IMR-90 (cell line): Measurements from ENCODE around the gene HPSE2. TPM values are rescaled to one million over a fixed set of nuclear protein-coding genes. Genes with fewer than 3 reads are reported as not detected.

Source experiments
- ATAC-seq: fragments of 200-7000 bp; cut with Tn5 transposase; 2 replicates; pipeline ENCODE4 v1.9.1; 2020; ENCODE audit warnings: low read depth, mild to moderate bottlenecking, moderate library complexity
- BruUV-seq: library from RNA; stranded (reverse); fragments of 400-500 nt; replicated peaks from 2 replicates; lab custom pipeline; 2021; lab: Mats Ljungman, UMichigan
- CTCF ChIA-PET: fragments of 300-600 bp; formaldehyde crosslinking; extraction: SDS; loops from one replicate; lab custom pipeline; 2021; ENCODE audit warnings: antibody characterized with exemption; lab: Yijun Ruan, JAX
- POLR2A ChIA-PET: fragments of 300-600 bp; sonication (Branson Sonifier 250); formaldehyde crosslinking; loops from one replicate; lab custom pipeline; 2022; ENCODE audit warnings: antibody characterized with exemption; ENCODE audit not compliant: unreplicated experiment; lab: Charles Lee
- DNase-seq: peaks from one replicate; pipeline ENCODE4 v3.0.0; 2013
- H2AFZ ChIP-seq: replicated peaks from 2 replicates; pipeline ENCODE3; 2013; ENCODE audit warnings: low read length, mild to moderate bottlenecking; ENCODE audit not compliant: poor library complexity
- H2AK5ac ChIP-seq: 2 replicates; pipeline ENCODE4 v1.6.1; 2013; ENCODE audit warnings: low read depth, low read length, inconsistent platforms
- H2AK9ac ChIP-seq: replicated peaks from 2 replicates; pipeline ENCODE3; 2013; ENCODE audit warnings: mild to moderate bottlenecking, low read depth, low read length, moderate library complexity; ENCODE audit not compliant: poor library complexity
- H2BK120ac ChIP-seq: 2 replicates; pipeline ENCODE4 v1.6.1; 2013; ENCODE audit warnings: low read depth, low read length, inconsistent platforms
- H2BK15ac ChIP-seq: 3 replicates; pipeline ENCODE4 v1.6.1; 2013; ENCODE audit warnings: low read depth, low read length, inconsistent platforms
- H2BK20ac ChIP-seq: 2 replicates; pipeline ENCODE4 v1.6.1; 2013; ENCODE audit warnings: low read depth, mild to moderate bottlenecking, inconsistent platforms, low read length, moderate library complexity
- H2BK5ac ChIP-seq: 2 replicates; pipeline ENCODE4 v1.6.1; 2013; ENCODE audit warnings: mild to moderate bottlenecking, low read depth, low read length, inconsistent platforms; ENCODE audit not compliant: poor library complexity, severe bottlenecking
- H3K14ac ChIP-seq: replicated peaks from 2 replicates; pipeline ENCODE4 v1.6.1; 2013; ENCODE audit warnings: low read depth, low read length, inconsistent platforms
- H3K18ac ChIP-seq: 2 replicates; pipeline ENCODE4 v1.6.1; 2013; ENCODE audit warnings: low read depth, low read length, control low read depth
- H3K23ac ChIP-seq: 2 replicates; pipeline ENCODE4 v1.6.1; 2013; ENCODE audit warnings: low read depth, low read length, inconsistent platforms
- H3K27ac ChIP-seq: 2 replicates; pipeline ENCODE4 v1.5.1; 2013; ENCODE audit warnings: mild to moderate bottlenecking, control low read depth, low read length; ENCODE audit not compliant: insufficient read depth
- H3K27me3 ChIP-seq: 2 replicates; pipeline ENCODE4 v1.6.1; 2013; ENCODE audit warnings: low read length; ENCODE audit not compliant: control insufficient read depth, insufficient read depth
- H3K36me3 ChIP-seq: 2 replicates; pipeline ENCODE4 v1.6.1; 2013; ENCODE audit warnings: low read length, mixed read lengths; ENCODE audit not compliant: control insufficient read depth, insufficient read depth
- H3K4ac ChIP-seq: 2 replicates; pipeline ENCODE4 v1.6.1; 2013; ENCODE audit warnings: low read depth, low read length, inconsistent platforms
- H3K4me1 ChIP-seq: 2 replicates; pipeline ENCODE4 v1.6.1; 2013; ENCODE audit warnings: low read length, mixed read lengths; ENCODE audit not compliant: control insufficient read depth, insufficient read depth
- H3K4me2 ChIP-seq: 2 replicates; pipeline ENCODE4 v1.6.1; 2013; ENCODE audit warnings: low read depth, mild to moderate bottlenecking, control low read depth, low read length, moderate library complexity
- H3K4me3 ChIP-seq: 2 replicates; pipeline ENCODE4 v1.5.1; 2013; ENCODE audit warnings: low read depth, mild to moderate bottlenecking, control low read depth, low read length, moderate library complexity; ENCODE audit not compliant: insufficient read depth
- H3K56ac ChIP-seq: 2 replicates; pipeline ENCODE4 v1.6.1; 2013; ENCODE audit warnings: low read length, inconsistent platforms; ENCODE audit not compliant: insufficient read depth; ENCODE audit errors: extremely low read depth
- H3K79me1 ChIP-seq, 2 experiments: 2 replicates each; pipeline ENCODE4 v1.6.1; 2013; ENCODE audit warnings: low read length in 2 of 2, inconsistent platforms in 1 of 2, low read depth in 1 of 2
- H3K9ac ChIP-seq: 2 replicates; pipeline ENCODE4 v1.6.1; 2013; ENCODE audit warnings: low read depth, low read length, control low read depth
- H3K9me1 ChIP-seq: 2 replicates; pipeline ENCODE4 v1.6.1; 2013; ENCODE audit warnings: low read length, inconsistent platforms; ENCODE audit not compliant: insufficient read depth
- H3K9me3 ChIP-seq: 2 replicates; pipeline ENCODE4 v1.6.1; 2013; ENCODE audit warnings: low read length; ENCODE audit not compliant: control insufficient read depth, insufficient read depth
- H4K20me1 ChIP-seq: 2 replicates; pipeline ENCODE4 v1.6.1; 2013; ENCODE audit warnings: low read length, inconsistent platforms; ENCODE audit not compliant: insufficient read depth
- H4K5ac ChIP-seq: 2 replicates; pipeline ENCODE4 v1.6.1; 2013; ENCODE audit warnings: mild to moderate bottlenecking, low read depth, low read length, control low read depth
- H4K8ac ChIP-seq, 2 experiments: 2 replicates each; pipeline ENCODE4 v1.6.1; 2013; ENCODE audit warnings: low read depth in 2 of 2, low read length in 2 of 2, control low read depth in 1 of 2, inconsistent platforms in 1 of 2
- H4K91ac ChIP-seq: 2 replicates; pipeline ENCODE4 v1.6.1; 2013; ENCODE audit warnings: low read depth, low read length, inconsistent platforms; ENCODE audit not compliant: insufficient read depth
- BHLHE40 ChIP-seq: fragments of 150-350 bp; IDR thresholded peaks from 2 replicates; pipeline ENCODE4 v1.6.1; 2016; ENCODE audit warnings: mild to moderate bottlenecking, low read depth, low read length
- CEBPB ChIP-seq: IDR thresholded peaks from 2 replicates; pipeline ENCODE4 v1.6.1; 2012; ENCODE audit warnings: low read depth, low read length, improper control_type of control experiment
- CHD1 ChIP-seq: IDR thresholded peaks from 2 replicates; pipeline ENCODE4 v1.6.1; 2012; ENCODE audit warnings: low read depth, low read length, improper control_type of control experiment
- MAFK ChIP-seq: IDR thresholded peaks from 2 replicates; pipeline ENCODE4 v1.6.1; 2012; ENCODE audit warnings: low read depth, low read length, improper control_type of control experiment
- MAZ ChIP-seq: IDR thresholded peaks from 2 replicates; pipeline ENCODE4 v1.6.1; 2012; ENCODE audit warnings: low read depth, mild to moderate bottlenecking, low read length, improper control_type of control experiment, moderate library complexity, borderline replicate concordance
- MXI1 ChIP-seq: IDR thresholded peaks from 2 replicates; pipeline ENCODE4 v1.6.1; 2012; ENCODE audit warnings: low read depth, mild to moderate bottlenecking, low read length, moderate library complexity, borderline replicate concordance
- NFE2L2 ChIP-seq: fragments of 150-350 bp; IDR thresholded peaks from 2 replicates; pipeline ENCODE4 v1.6.1; 2016; ENCODE audit warnings: low read depth, mild to moderate bottlenecking, low read length
- POLR2A ChIP-seq: IDR thresholded peaks from 2 replicates; pipeline ENCODE4 v1.6.1; 2012; ENCODE audit warnings: mild to moderate bottlenecking, low read depth, low read length
- RAD21 ChIP-seq: IDR thresholded peaks from 2 replicates; pipeline ENCODE4 v1.6.1; 2012; ENCODE audit warnings: low read length, improper control_type of control experiment
- RFX5 ChIP-seq: IDR thresholded peaks from 2 replicates; pipeline ENCODE4 v1.8.0; 2012; ENCODE audit warnings: low read depth, mild to moderate bottlenecking, low read length, moderate library complexity
- SMC3 ChIP-seq: fragments of 150-350 bp; IDR thresholded peaks from 2 replicates; pipeline ENCODE4 v1.6.1; 2016; ENCODE audit warnings: low read depth, mild to moderate bottlenecking, antibody characterized with exemption, low read length, moderate library complexity
- WGBS, 2 experiments: methylation state at CpG; one replicate each; pipeline versions ENCODE4 v1.1.5 to v1.1.7; 2013; ENCODE audit warnings: missing lambda C conversion rate in 2 of 2; ENCODE audit not compliant: insufficient read length in 1 of 2; ENCODE audit errors: extremely low coverage in 2 of 2; 5-methylcytosine and 5-hydroxymethylcytosine counted together
- dilution Hi-C: fragments of 300-500 bp; cut with HindIII; formaldehyde crosslinking; loops from one replicate; pipeline ENCODE4 v1.14.3; 2018; ENCODE audit warnings: low sequenced_read_pairs; ENCODE audit not compliant: unreplicated experiment
- in situ Hi-C: fragments of 300-500 bp; cut with MboI; formaldehyde crosslinking; loops from 3 replicates; pipeline ENCODE4 v1.14.3; 2019; ENCODE audit warnings: low sequenced_read_pairs, inconsistent platforms, mixed read lengths
- intact Hi-C: fragments of 100-400 bp; cut with micrococcal nuclease; formaldehyde crosslinking; loops from 2 replicates; pipeline ENCODE4 v1.10.0; 2022
- polyA plus RNA-seq, 3 experiments: library from polyadenylated mRNA; depleted of rRNA; stranded (reverse); fragments of >200 nt; gene quantifications; 2 replicates each; pipeline ENCODE4 v1.2.3, GENCODE V29; 2012; ENCODE audit warnings: low replicate concordance in 1 of 3
- total RNA-seq: library from RNA; depleted of rRNA; stranded (reverse); fragments of >200 nt; gene quantifications from 2 replicates; pipeline ENCODE4 v1.2.3, GENCODE V29; 2012
- TF ChIP-seq, protein P1 (sequence below): fragments of 150-350 bp; IDR thresholded peaks from 2 replicates; pipeline ENCODE4 v1.6.1; 2017; ENCODE audit warnings: mild to moderate bottlenecking, antibody characterized with exemption, low read length, low read depth
- TF ChIP-seq, protein P2 (sequence below): fragments of 150-350 bp; IDR thresholded peaks from 2 replicates; pipeline ENCODE4 v1.6.1; 2016; ENCODE audit warnings: low read depth, mild to moderate bottlenecking, low read length, moderate library complexity, borderline replicate concordance

HPSE2 gene
- total and polyA plus RNA-seq, 2 of the 4 experiments (the other 2 are of a cell fraction), result not detected

DNA sequence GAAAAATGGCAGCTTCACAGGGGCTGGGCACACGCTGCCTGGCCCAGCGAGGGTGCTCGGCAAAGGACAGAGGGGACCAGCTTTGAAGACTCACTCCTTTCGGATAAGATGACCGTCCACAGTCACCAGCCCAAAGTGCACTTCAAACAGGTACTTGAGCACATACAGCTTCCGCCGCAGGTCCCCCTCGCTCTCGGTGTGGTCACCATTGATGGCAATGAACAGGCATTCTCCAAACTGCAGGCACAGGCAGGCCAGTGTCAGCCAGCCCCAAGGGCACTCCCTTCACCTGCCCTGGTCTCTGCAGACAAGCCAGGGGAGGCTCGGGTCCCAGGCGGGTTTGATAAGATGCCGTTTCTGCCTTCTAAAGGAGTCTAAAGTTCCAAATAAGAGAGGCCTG is 800.5 kb downstream of the HPSE2 start:
- no peak overlapping the region for H2BK15ac ChIP-seq
- H3K4ac ChIP-seq, result peak overlapping the region; percentile 16; the same call in 1 of the 2 replicates
- peaks cover 9% of the 10 kb centered on the region; the same call in 1 of the 2 replicates for H3K4me1 ChIP-seq
- H4K91ac ChIP-seq, result no peak overlapping the region
- no peak overlapping the region for H3K23ac ChIP-seq
- H2AK9ac ChIP-seq, result peak overlapping the region; percentile 34
- ATAC-seq (no peak), DNase-seq (no peak)
- H3K14ac ChIP-seq, result no peak overlapping the region
- H3K9ac ChIP-seq, result no peak overlapping the region
- no peaks in the 10 kb centered on the region for H3K27me3 ChIP-seq
- no peak overlapping the region for H2BK20ac ChIP-seq
- intact Hi-C loops, result no loop called here
- WGBS, 2 experiments, result 96% methylated on average over 10 of the region's 12 CpGs; no CpG with 5 or more reads in 1 of the 2 experiments
- peaks cover 54% of the 10 kb centered on the region for H3K36me3 ChIP-seq
- no peak overlapping the region for H3K18ac ChIP-seq
- in situ Hi-C loops, result no loop called here
- no peak overlapping the region for H2BK120ac ChIP-seq
- POLR2A ChIA-PET, result no interaction called here
- no TSS peak for BruUV-seq
- H3K79me1 ChIP-seq, result peaks cover 3 to 7% of the 10 kb centered on the region in 2 experiments; a peak in 2 of 4 replicates
- no peak overlapping the region for H3K27ac ChIP-seq
- peaks cover 15% of the 10 kb centered on the region for H3K9me1 ChIP-seq
- no peak overlapping the region for H3K4me2 ChIP-seq
- H3K4me3 ChIP-seq, result no peak overlapping the region
- H3K9me3 ChIP-seq, result no peaks in the 10 kb centered on the region
- CTCF ChIA-PET, result interaction anchor here (1.6 kb wide), 1 partner anchor 9 kb away, joined by 7 read pairs; no protein-coding TSS in a partner anchor
- dilution Hi-C loops, result no loop called here
- peak overlapping the region; percentile 2 for H2BK5ac ChIP-seq
- H4K20me1 ChIP-seq, result no peaks in the 10 kb centered on the region
- no peak overlapping the region for H2AFZ ChIP-seq
- peak overlapping the region; percentile 44; the same call in 1 of the 2 replicates for H2AK5ac ChIP-seq
- no peak overlapping the region for H4K8ac ChIP-seq
- no peak overlapping the region for H3K56ac ChIP-seq
- H4K5ac ChIP-seq, result no peak overlapping the region
- TF ChIP-seq RAD21, result no peak
- TF ChIP-seq, protein P1, sequence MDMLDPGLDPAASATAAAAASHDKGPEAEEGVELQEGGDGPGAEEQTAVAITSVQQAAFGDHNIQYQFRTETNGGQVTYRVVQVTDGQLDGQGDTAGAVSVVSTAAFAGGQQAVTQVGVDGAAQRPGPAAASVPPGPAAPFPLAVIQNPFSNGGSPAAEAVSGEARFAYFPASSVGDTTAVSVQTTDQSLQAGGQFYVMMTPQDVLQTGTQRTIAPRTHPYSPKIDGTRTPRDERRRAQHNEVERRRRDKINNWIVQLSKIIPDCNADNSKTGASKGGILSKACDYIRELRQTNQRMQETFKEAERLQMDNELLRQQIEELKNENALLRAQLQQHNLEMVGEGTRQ, result no peak
- TF ChIP-seq BHLHE40, result no peak
- TF ChIP-seq MAFK, result no peak
- TF ChIP-seq CHD1, result no peak
- TF ChIP-seq MXI1, result no peak
- TF ChIP-seq RFX5, result no peak
- no peak for TF ChIP-seq MAZ
- no peak for TF ChIP-seq SMC3
- no peak for TF ChIP-seq CEBPB
- TF ChIP-seq, protein P2, sequence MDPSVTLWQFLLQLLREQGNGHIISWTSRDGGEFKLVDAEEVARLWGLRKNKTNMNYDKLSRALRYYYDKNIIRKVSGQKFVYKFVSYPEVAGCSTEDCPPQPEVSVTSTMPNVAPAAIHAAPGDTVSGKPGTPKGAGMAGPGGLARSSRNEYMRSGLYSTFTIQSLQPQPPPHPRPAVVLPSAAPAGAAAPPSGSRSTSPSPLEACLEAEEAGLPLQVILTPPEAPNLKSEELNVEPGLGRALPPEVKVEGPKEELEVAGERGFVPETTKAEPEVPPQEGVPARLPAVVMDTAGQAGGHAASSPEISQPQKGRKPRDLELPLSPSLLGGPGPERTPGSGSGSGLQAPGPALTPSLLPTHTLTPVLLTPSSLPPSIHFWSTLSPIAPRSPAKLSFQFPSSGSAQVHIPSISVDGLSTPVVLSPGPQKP, result no peak
- no peak for TF ChIP-seq NFE2L2
- TF ChIP-seq POLR2A, result no peak
